ENCODE data around the gene LRG1.

- TF ChIP-seq CTCF (IDR thresholded peaks at IDR 0.05) = peak; percentile 46 to 76 (median 56)
- no peak for TF ChIP-seq POLR2A (IDR thresholded peaks at IDR 0.05; ENCODE audit: low read depth)
Observed at GRCh38 chr19:4567584-4568071, 27.8 kb upstream of the LRG1 start.
